CD4-positive, alpha-beta T cell treated with Interferon alpha-2 for 1 hour (primary cell): Measurements from ENCODE around the gene P2RY14.

Experiments used
- DNase-seq, 2 donors: peaks; one replicate each; pipeline ENCODE4 v3.0.0-alpha.2; 2020 to 2022

P2RY14 gene

DNA sequence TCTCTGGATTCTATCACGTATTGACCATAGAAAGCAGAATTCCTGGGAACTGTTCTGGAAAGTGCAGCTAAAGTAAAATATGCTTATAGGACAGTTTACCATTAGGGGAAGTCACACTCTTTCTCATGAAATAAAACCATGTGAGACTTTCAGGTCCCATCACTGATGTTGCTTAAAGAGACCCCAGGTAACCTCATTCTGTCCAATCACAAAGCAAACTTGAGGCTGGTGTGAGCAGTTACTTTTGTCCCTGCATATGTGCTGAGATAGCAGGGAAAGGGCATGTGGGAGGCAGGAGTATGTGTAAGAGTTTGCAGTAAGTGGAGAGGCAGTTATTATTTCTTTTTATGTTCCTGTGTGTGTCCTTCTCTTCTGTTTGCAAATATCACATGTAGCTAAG, 22.2 kb upstream of the P2RY14 start:
- DNase-seq: no peak

DNA sequence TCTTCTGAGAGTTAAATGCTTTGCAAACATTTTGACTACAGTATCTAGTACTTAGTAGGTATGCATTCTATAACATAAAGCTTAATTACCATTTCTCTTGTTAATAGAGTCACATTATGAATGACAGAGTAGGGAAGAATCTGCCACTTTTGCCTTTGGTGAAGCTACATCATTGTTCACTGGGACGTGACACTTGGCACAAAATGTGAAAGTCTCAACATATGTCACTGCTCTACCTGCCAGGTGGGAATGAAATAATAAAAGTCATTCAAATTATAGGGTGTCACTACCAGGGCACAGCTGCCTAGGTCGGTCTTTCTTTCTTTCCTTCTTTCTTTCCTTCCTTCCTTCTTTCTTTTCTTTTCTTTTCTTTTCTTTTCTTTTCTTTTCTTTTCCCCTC, 20.7 kb upstream of the P2RY14 start:
- DNase-seq: no peak

DNA sequence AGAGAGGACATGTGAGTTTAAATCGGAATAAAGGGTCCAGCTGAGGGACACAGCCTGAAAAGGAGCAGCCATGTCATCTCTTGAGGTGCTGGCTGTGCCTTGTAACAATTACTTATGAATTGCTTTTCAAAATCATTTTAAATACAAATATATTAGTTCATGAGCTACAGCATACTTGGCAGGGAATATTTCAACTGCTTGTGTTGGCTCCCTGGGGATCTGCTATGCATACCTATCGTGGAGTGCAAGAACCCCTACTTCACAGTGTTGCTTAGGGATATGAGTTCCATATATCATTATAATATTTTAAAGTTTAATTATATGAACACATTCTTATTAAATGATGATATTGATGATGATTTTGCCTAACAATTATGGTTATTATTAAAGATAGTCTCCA, 19.1 kb upstream of the P2RY14 start:
- no peak for DNase-seq

DNA sequence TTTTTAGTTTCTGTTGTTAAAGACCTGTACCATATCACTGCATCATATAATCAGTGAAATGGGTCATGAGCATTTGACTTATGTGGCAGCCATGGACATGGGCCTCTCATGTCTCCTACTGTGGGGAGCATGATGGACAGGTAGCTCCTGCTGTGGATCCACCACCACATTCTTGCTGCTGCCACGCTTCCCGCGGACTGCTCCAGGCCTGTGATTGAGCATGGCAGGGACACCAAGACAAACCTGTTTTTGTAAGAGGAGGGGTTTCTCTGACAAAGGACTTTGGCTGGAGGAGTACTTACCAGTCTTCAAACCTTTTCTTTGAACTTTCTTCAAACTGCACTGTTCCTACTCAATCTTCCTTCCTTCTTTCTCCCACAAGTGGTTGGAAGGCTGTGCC, 17.9 kb upstream of the P2RY14 start:
- DNase-seq: no peak

DNA sequence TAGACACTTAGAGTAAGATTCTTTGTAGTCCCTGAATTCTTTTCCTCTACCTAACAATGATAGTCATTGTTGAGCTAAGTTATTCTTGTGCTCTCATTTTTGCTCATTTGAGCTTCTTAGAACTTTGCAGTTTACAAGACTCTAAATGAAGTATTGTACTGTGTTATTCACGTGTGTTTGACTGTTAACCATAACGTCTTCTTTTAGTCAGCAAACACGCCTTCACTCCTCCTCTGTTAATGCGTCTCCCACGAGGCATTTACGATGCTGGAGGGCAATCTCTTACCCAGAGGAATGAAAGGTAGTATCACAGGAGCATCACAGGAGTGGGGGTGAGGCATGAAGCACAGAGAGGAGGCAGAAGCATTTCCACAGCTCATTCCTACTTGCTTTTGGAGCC, 14.8 kb upstream of the P2RY14 start:
- DNase-seq: no peak

DNA sequence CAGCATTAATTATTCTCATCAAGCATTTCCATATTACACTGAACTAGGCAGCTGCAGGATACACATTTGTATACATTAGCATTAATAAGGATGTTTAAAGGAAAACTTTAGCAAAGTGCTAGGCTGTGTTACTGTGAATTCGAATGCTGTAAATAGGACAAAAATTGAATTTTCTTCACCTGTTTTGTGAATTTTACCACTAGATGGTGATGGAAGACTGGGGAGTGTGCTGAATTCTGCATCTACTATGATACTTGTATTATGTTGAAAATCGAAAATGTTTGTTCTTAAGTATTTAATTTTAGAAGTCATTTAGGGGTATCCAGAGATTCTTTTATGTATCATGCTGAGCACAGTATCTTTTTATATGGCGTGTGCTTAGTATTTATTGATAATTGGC, 12.3 kb upstream of the P2RY14 start:
- no peak for DNase-seq

DNA sequence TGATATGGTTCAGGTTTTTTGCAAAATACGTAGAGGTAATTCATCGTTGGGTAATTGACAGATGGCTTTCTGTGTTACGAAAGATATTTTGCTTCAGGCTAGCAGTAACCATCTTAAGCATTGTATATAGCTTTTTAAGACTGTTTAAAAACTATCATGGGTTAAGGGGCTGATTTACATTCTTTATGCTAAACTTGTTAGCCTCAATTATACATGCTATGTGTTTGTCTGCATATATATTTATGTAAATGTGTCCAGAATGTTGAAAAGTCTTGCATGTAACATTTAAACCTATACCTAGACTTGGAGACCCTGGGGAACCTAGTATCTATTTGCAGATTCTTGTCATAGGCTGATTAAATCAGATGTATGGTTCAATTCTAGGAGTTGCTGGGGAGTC, 11.1 kb upstream of the P2RY14 start:
- DNase-seq: no peak

DNA sequence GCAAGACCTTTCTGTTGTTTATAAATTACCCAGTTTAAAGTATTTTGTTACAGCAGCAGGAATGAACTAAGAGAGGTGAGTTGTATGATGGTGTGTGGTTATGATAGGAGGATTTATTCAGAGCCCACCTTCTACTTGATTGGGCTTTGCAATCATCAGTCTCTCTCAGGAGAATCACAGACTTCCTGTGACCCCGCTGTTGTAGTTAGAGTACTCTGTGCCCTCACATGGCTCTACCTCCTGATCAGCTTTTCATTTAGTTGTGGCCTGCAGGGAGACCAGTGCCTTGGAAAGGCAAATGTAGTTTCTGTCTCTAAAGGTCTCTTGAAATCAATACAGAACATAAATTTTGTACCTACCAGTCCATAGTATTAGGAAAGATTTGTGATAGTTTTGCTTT, 7.6 kb upstream of the P2RY14 start:
- DNase-seq: no peak

DNA sequence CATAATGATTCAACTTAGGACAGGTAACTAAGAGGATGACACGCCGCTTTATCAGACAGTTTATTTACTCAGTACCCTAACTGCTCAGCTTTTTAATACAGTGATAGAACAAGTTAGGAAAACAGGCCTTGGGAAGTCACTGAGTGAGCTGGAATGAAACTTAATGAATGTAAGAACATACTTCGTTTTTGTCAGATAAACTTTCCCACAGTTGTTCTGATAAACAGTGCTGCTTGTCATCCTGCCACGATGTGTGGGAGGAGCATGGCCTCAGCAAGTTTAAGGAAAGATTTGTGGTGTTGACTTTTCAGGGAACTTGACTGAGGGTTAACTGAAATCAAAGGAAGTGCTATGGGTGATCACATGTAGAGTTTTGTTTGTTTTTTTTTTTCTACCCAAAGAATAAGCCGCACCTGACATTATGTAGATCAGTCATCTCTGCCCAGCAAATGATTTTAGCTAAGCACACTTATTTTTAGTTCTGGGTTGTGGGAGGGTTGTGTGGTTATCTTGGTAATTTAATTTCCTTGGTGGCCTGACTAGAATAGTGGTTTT, 5.6 kb upstream of the P2RY14 start:
- peak in 1 of 2 donors; percentile 46 for DNase-seq

DNA sequence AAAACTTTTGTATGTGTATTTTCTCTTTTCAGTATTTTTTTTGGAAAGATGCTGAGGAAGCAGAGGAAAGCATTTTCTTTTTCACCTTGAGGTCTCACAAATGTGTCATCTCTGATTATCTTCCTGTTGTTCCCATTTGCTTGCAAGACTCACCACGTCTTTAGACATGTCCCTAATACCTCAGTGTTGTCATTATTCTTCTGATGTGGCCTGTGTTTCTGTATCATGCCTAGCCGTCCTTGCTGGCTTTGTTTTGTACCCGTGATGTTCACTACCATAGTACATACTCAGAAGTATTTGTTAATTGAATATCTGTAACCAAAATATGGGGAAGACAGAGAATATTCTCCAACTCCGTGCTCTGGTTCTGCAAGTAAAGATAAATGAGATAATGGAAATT, 5.0 kb upstream of the P2RY14 start:
- DNase-seq: peak in 1 of 2 donors; percentile 23

DNA sequence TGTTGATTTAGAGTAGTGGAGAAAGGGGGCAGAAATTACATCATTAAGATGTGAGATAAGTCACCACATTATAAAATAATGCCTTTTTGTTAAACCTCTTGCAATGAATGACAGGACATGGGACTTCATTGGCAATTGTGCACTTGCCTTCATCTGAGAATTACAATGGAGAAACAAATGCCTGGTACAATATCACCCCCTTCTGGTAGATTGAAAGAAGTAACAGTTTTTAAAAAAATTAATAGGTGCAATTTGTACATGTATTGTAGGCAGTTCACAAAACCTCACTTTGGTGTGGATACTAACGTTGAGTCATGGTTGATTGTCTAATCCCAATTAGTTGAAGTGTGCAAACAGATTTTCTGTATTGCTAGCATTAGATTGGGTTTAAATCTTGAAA, 4.6 kb upstream of the P2RY14 start:
- peak in 1 of 2 donors; percentile 72 for DNase-seq

DNA sequence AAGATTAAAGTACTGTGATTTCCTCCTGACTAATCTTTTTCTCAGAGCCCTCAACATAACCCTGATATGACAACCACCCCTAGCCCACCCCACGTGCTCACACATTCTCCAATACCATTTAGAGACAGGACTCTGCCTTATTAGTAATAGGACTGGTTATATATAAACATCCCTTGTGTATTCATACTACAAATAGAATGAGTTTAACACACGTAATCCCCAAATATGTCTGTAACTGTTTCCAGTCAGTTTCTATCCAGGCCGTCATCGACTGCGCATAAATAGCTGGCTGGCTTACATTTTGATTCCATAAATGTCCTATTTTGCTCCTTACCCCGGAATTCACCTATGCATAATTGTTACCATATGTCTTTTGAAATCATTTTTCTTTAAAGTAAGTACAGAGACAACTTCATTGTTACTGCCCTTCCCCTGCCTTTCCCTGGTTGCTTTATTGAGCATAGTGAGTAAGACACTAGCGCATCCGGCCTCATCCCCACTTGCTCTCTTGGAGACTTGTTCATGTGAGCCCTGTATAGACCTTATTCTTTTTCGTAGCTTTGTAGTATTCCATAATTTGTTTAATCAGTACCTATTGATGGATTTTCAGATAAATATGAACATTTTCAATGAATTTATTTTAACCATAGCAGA, 3.5 kb upstream of the P2RY14 start:
- DNase-seq: no peak

DNA sequence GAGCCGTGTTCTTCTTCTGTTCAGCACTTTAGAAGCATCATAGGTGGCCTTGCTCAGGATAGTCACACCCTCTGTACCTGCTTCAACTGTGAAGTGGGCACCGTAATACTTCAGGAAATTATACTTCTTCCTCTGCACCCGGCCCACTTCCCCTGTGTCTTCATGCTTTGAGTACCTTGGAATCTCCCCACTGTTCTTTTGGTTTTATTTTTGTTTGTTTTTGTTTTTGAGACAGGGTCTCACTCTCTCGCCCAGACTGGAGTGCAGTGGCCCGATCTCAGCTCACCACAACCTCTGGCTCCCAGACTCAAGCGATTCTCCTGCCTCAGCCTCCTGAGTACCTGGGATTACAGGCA, 1.7 kb downstream of the P2RY14 start:
- peak; percentile 63 to 74 for DNase-seq

DNA sequence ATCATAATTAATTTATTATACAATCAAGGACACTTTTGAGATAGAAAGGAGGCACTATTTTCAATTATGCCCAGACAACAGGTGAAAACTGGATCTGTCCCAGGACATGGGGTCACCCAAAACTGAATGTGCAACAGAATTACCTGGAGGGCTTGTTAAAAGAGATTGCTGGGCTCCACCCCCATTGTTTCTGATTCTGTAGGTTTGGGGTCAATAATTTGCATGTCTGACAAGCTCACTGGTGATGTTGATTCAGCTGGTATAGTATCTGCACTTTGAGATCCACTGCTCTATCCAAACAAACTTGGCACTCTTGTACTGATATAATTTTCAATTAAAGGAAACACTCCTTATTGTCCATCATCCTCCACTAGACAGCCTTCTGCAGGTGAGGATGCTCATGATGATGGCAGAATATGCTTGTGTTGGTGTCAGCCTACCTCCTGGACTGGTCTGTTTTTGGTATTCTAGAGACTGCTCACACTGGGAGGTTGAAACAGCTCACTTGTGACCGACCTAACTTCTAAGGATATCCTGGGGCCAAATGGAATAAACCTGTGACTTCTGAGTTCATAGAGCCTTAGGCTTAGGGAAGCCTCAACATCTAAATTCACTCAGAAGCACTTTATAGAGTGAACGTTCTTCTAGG, 2.2 kb downstream of the P2RY14 start:
- no peak for DNase-seq

DNA sequence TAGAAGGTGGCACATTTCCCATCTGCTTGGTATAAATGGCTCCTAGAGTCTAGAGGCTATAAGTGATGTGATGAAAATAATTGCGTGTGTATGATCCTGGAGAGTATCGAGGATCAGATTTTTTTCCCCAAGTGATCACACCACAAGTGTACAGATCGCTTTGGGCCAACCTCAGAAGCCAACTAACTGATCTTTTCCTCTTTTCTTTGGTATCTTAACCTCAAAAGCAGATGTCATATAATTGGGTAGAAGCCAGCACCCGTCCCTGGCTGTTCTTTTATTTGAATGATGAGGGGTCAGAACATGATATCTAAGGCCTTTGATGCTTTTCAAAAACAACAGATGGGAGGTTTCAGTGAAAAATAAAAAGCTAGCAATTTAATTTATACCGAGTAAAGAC, 3.3 kb downstream of the P2RY14 start:
- DNase-seq: peak in 1 of 2 donors; percentile 16

DNA sequence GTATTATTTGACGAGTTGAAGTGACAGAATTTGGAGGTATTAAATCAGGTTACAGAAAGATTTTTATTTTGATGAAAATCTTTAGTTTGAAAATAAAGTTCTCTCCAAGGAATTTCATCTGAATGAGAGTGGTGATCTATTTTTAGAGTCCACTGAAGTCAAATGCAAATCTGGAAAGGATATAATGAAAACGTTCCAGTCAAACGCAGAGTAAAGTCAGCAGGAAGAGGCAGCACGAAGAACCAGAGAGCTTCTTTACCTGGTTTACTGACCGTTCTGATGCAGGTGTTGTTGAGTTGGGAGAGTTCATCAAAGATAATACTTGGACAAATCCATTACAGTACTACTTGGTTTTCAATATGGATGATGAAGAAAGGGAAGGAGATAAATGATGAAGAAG, 8.7 kb downstream of the P2RY14 start:
- DNase-seq: no peak

DNA sequence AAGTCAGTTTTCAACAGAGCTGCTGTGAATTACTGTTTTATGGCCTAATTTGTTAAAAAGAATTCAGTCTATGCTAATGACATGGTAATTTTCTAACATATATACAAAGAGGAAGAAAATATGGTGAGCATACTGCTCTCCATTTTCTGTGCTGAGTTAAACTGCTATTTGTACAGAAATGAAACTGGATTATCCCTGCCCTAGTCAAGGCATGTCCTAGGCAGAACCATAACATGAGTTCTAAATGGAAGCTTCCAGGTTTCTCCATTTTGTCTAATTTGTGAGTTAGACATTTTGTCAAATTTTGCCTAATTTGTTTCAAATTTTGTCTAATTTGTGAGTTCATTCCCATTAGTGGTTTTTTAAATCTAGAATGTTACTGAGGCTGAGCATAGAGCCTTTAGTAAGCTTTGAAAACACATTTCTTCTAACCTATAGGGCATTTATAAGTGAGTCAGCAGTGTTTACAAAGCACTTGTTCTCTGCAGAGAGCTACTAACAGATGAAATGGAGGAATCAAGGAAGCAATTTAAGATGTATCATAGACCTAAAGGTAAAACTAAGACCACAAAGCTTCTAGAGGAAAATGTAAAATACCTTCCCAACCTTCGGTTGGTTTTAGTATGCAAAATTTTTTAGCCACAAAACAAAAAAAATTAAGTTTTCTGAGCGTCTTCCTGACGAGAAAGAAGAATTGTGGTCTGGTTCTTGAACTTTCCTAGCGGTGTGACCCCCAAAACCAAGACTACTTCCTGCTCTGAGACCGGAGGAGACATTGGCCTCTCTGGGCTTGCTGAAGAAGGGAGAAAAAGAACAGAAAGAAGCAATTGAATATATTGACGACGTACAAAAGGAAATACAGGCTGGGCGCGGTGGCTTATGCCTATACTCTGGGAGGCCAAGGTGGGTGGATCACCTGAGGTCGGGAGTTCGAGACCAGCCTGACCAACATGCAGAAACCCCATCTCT, 9.8 kb downstream of the P2RY14 start:
- peak; percentile 15 to 50 for DNase-seq

DNA sequence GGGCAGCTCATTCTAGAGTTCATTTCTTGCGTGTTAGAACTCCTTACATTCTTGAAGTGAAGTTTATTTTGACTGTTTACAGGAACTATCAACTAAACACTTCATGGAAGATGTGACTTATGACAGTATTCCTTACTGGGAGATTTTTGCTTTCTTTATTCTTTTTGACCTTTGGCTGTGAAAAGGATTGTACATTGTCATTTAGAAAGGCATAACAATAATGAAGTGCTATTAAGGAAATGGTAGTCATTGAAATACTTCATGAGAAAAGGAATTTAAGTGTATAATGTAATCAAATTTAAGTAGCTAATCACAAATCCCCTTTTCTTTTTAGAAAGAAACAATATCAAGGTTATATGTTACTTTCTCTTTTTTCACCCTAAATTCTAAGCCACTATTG, 11.3 kb downstream of the P2RY14 start:
- no peak for DNase-seq

DNA sequence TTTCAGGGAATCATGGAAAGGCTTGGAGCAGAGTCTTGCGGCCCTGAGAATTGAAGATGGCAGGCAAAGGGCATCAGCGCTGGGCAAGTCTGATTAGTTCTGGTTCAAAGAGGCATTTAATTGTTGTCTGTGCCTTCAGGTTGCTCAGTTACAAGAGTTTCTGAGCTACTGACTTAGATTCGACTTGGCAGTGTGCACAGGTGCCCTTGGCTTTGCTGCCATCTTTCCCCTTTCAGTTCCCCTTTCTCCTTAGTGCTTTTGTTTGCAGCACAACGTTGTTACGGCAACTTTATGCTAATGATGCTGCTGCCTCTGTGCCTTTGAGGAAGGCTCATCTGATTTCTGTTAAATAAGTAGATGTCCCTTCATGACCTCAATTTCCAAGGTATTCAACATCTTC, 12.5 kb downstream of the P2RY14 start:
- peak; percentile 44 to 86 for DNase-seq

DNA sequence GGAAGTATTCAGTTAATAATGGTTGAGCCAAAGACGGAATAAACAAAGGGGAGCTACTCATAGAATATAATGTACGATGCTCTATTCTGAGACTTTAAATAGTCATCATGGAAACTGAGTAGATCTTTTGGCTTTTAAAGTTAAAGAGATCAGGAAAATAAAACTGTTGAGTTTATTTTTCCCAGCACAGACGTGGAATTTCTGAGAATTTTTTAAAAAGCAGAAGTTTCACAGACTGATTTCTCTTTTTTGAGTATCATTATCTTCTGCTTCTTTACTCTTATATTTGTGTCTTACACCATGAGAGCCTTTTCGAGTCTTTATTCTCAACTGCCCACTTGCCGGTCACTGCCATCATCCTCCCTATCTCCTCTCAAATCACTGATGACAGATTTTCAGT, 13.2 kb downstream of the P2RY14 start:
- DNase-seq: no peak

DNA sequence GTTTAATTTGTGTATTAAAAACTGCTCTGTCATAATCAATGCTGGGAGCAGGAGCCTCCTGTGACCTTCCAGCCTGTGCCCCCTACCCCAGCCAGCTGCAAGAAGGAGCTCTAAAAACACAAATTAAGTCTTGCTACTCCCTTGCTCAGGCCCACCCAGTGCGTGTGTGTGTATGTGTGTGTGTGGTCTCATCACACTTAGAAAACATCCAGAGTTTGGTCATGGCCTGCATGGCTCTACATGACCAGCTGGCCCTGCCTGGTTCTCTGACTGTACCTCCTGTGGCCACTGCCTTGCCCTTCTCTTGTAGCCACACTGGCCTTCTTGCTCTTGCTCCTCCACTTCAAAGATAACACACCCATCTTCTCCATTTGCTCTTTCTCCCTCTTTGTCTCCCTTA, 13.7 kb downstream of the P2RY14 start:
- DNase-seq: no peak

DNA sequence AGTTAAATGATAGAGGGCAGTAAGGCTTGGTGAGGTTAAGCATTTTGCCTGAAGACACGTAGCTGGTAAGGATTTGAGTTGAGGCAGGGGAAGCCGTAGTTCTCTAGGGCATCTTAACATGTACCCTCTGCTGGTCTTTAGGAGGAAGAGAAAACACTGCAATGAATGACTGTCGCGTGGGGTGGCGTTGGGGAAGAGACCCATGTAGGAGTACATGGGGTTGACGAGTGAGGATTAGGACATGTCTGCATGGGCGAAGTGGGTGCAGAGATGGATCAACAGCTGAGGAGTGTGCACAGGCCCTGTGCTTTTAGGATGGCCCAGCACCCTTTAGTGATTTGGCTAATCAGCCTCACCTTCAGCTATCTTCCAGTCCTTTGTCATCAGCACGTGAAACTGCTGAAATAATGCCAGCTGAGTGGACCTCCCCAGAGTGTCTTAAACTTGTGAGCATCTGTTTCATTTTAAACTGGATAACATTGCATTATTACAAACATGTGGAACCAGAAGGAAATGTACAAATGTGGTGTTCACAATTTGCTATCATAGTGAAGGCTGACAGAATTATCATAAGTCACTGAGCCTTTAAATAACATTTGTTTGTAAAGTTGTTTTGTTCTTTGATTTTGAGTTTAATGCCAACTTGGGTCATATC, 15.3 kb downstream of the P2RY14 start:
- DNase-seq: no peak

DNA sequence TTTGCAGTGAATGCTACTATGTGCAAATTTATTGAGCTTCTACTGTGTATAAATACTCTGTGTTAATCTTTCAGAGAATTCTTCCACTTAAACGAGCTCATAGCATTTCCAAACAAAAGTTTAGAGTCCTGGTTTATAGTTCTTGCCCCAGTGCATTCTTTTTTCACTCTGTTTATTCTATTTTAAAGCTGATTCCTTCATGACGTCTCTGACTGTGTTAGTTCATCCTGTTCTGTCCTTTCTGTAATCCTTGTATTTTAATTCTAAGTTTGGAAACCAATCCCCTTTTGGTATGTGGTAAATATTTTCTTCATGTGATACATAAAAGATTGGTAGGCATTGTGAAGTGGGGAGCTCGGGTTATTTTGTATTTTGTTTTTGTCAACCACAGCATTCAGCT, 18.7 kb downstream of the P2RY14 start:
- DNase-seq: no peak
